ENCODE results near the gene ZNF266. TPM values are rescaled to one million over a fixed set of nuclear protein-coding genes. Genes with fewer than 3 reads are reported as not detected.

ZNF266 gene
- 10 to 100 TPM; 15.2 to 37.8 (median 26.8) TPM for total RNA-seq
- 10 to 100 TPM in 1 of 3 donors, 1 to 10 TPM in 2; 6.4 to 39.6 (median 9.9) TPM for polyA plus RNA-seq
- long read RNA-seq, donor 1: 0 reads
- long read RNA-seq, donor 2, partial matches to known transcripts: 0 of 3 reads
- long read RNA-seq, donor 2, other reads (novel, unspliced or antisense): 0 of 3 reads
- long read RNA-seq, donor 3: 0 reads
- long read RNA-seq, donor 4: 0 reads
- long read RNA-seq, donor 5, full-length matches to known transcripts: 1 of 1 reads
- long read RNA-seq, donor 5, partial matches to known transcripts: 0 of 1 reads
- long read RNA-seq, donor 5, other reads (novel, unspliced or antisense): 0 of 1 reads
- long read RNA-seq, donor 6, partial matches to known transcripts: 0 of 3 reads
- long read RNA-seq, donor 6, other reads (novel, unspliced or antisense): 0 of 3 reads
- long read RNA-seq, donor 7, partial matches to known transcripts: 0 of 2 reads
- long read RNA-seq, donor 7, other reads (novel, unspliced or antisense): 0 of 2 reads
- long read RNA-seq, donor 8, partial matches to known transcripts: 0 of 2 reads
- long read RNA-seq, donor 8, other reads (novel, unspliced or antisense): 0 of 2 reads
- long read RNA-seq, donor 9: 0 reads
- long read RNA-seq, donor 10: 0 reads

- intact Hi-C loops (cut with DNase I; ENCODE audit: low total_unique reads): no loop called here
- 14 to 18% (median 14%) methylated on average over 46 to 56 of the region's 56 CpGs for WGBS, 5 donors
- TF ChIP-seq CTCF (IDR thresholded peaks at IDR 0.05) (peak in 5 of 7 experiments; percentile 79 to 90 (median 87)), POLR2AphosphoS5 (IDR thresholded peaks at IDR 0.05) (peak in 2 of 3 donors; percentile 45 to 73), EP300 (IDR thresholded peaks at IDR 0.05) (no peak)
Measured at GRCh38 chr19:9435279-9436268, at the start of gene ZNF266. TSS of gene ZNF266 (minus strand) at chr19:9435573. CDS start at chr19:9420089, 15,484 bp downstream.

GRCh38 chr19:9485140-9485539, 49.8 kb upstream of the ZNF266 start:
- H3K4me3 ChIP-seq: no peak overlapping the region
- H3K27me3 ChIP-seq: no peaks in the 10 kb centered on the region
- H3K9me3 ChIP-seq: peaks cover 9 to 90% (median 79%) of the 10 kb centered on the region in 4 donors
- TF ChIP-seq CTCF (IDR thresholded peaks at IDR 0.05) (no peak), POLR2AphosphoS5 (IDR thresholded peaks at IDR 0.05) (no peak), EP300 (IDR thresholded peaks at IDR 0.05) (no peak), POLR2A (IDR thresholded peaks at IDR 0.05) (no peak)
- intact Hi-C loops (cut with DNase I; ENCODE audit: low total_unique reads): no loop called here
- no peaks in the 10 kb centered on the region for H3K4me1 ChIP-seq
- H3K27ac ChIP-seq: no peak overlapping the region
- H3K36me3 ChIP-seq: no peaks in the 10 kb centered on the region
- DNase-seq: no peak
- WGBS, 5 donors: 79 to 92% (median 91%) methylated on average over 2 of the region's 2 CpGs

More at GRCh38 chr19:9435279-9436268, at the start of gene ZNF266:
- Histone ChIP-seq H3K9me3 (no peaks in the 10 kb centered on the region), H3K27ac (peak within 1 kb of the TSS; percentile 59 to 93 (median 87)), H3K4me3 (peak within 1 kb of the TSS; percentile 64 to 80 (median 72)), H3K4me1 (peaks cover 16 to 29% (median 22%) of the 10 kb centered on the region in 4 donors), H3K27me3 (no peaks in the 10 kb centered on the region), H3K36me3 (peaks cover 5 to 34% (median 31%) of the 10 kb centered on the region in 4 donors)
- peak; percentile 91 to 98 for DNase-seq

- intact Hi-C loops (cut with DNase I; ENCODE audit: low total_unique reads): no loop called here
Measured at GRCh38 chr19:9474975-9475374, 39.6 kb upstream of the ZNF266 start.

More at GRCh38 chr19:9474975-9475374, 39.6 kb upstream of the ZNF266 start:
- no peaks in the 10 kb centered on the region for H3K4me1 ChIP-seq
- H3K27me3 ChIP-seq: no peaks in the 10 kb centered on the region
- no peak overlapping the region for H3K27ac ChIP-seq
- no peak overlapping the region for H3K4me3 ChIP-seq
- TF ChIP-seq POLR2A (IDR thresholded peaks at IDR 0.05) (no peak), CTCF (IDR thresholded peaks at IDR 0.05) (no peak), EP300 (IDR thresholded peaks at IDR 0.05) (no peak), POLR2AphosphoS5 (IDR thresholded peaks at IDR 0.05) (no peak)
- no peak for DNase-seq
- peaks cover 7 to 92% (median 54%) of the 10 kb centered on the region in 4 donors for H3K9me3 ChIP-seq
- H3K36me3 ChIP-seq: no peaks in the 10 kb centered on the region
